Measurements from ENCODE around the gene EMID1. TPM values are rescaled to one million over a fixed set of nuclear protein-coding genes. Genes with fewer than 3 reads are reported as not detected.

The EMID1 gene
- polyA plus RNA-seq, 3 donors: 1.3 to 5.9 (median 4.4) TPM

DNA sequence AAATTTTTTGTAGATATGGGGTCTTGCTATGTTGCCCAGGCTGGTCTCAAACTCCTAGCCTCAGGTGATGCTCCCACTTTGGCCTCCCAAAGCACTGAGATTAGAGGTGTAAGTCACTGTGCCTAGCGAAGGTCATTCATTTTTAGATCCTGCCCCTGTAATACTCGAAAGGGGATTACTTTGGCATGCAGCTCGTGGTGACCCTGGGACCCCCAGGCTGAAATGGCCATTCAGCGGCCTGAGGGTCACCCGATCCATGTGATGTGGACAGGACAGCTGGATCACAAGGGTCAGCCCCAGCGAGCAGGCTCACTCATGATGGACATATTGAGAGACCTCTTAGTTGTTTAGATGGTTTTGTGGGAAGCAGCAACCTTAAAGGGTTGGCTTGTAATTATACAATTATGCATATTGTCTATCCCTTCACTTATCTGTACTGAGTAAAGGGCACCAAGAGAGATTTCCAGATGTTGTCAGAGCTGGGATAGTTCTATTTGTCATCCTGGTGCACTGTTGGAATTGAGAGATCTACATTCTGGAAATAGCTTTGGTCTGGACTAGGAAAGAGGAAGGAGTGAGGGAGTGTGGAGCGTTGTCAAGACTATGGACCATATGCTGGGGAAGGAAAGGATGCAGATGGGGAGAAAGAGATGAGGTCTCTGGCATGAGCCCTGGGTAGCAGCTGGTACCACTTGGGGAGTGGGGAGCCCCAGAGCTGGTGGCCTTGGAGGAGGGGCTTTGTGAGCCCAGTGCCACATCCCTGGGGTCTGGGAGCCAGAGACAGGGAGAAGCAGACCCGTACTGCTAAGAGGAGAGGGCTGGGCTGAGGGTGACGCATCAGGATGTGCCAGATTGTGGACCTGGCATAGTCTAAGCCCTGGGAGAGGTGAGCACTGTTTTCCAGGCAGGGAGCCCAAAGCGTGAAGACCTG is 46.5 kb downstream of the EMID1 start:
- WGBS, 3 donors: 91 to 92% (median 92%) methylated on average over 10 of the region's 10 CpGs
- H3K27ac ChIP-seq (ENCODE audit: low read depth, low read length): no peak overlapping the region

GRCh38 chr22:29253561-29254285 is 48.0 kb downstream of the EMID1 start:
- H3K27ac ChIP-seq (ENCODE audit: low read depth, low read length): no peak overlapping the region
- WGBS, 3 donors: 78 to 82% (median 80%) methylated on average over 13 to 14 of the region's 14 CpGs

DNA sequence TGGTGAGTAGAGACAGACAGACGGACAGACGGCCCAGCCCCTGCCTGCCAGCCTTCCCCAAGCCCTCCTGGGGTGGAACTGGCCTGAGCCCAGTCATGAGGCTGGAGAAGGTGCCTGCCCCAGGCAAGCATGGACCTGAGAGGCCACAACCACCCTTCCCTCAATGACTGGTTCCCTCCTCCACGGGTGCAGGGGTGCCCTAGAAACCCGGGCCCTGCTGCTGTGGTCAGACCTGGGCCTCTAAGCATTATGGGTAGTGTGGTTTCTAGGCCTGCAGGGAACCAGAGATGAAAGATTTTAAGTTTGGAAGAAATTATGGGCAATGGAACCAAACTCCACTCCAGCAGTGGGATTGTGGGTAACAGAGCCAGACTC is 48.6 kb downstream of the EMID1 start:
- H3K27ac ChIP-seq (ENCODE audit: low read depth, low read length): no peak overlapping the region
- 63 to 66% (median 64%) methylated on average over 4 of the region's 4 CpGs for WGBS, 3 donors

GRCh38 chr22:29255064-29255621 is 49.4 kb downstream of the EMID1 start:
- WGBS, 3 donors: 93 to 98% (median 96%) methylated on average over 11 of the region's 11 CpGs
- no peak overlapping the region for H3K27ac ChIP-seq (ENCODE audit: low read depth, low read length)

DNA sequence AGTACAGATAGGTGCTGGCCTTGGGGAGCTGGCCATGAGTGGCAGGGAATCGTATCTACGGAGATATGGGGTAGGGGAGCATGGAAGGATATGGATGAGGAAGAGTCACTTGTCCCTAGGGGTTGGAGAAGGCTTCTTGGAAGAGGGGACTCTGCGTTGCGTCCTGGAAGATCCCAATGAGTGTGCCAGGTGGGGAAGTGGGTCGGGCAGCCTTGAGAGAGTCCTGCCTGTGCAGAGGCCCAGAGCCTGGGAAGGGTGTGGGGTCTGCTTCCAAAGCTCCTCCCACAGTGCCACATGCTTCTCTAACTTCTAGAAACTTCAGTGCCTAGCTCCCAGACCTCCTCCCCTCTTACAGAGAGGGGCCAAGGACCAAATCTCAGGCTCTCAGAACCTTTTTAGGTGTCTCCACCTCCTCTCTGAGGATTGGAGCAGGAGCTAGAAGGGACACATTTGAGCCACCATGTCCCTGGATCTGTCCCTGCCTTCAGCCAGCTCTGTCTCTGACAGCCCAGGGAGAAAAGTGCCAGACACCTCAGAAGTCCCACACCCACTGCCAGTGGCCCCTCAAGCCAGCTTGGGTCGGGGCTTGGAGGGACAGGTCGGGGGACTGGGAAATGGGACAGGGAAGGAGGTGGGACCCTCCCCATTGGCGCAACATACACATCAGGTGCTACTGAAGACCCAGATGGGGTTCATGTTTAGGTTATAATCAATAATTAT is 51.1 kb downstream of the EMID1 start:
- WGBS, 3 donors: 83 to 90% (median 86%) methylated on average over 8 of the region's 8 CpGs
- H3K27ac ChIP-seq (ENCODE audit: low read depth, low read length): no peak overlapping the region

DNA sequence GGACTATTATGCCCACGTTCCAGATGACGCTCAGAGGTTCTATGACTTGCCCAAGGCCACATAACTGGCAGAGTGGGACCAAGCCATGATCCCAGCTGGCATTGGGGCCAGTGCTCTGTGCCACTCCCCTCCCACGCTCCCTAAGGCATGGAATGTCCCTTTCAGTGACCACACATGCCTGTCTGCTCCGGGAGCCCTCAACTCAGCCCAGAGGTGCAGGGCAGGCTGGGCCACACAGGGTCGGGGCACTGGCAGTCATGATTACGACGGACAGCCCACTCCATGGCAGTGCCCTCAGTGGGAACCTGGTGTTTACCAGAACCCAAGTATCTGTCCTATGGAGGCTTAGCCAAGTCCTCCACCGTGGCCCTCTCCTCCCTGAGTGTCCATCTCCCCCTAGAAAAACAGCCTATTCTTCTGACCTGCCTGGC is 52.1 kb downstream of the EMID1 start:
- 73 to 82% (median 73%) methylated on average over 8 of the region's 8 CpGs for WGBS, 3 donors
- H3K27ac ChIP-seq (ENCODE audit: low read depth, low read length): no peak overlapping the region

DNA sequence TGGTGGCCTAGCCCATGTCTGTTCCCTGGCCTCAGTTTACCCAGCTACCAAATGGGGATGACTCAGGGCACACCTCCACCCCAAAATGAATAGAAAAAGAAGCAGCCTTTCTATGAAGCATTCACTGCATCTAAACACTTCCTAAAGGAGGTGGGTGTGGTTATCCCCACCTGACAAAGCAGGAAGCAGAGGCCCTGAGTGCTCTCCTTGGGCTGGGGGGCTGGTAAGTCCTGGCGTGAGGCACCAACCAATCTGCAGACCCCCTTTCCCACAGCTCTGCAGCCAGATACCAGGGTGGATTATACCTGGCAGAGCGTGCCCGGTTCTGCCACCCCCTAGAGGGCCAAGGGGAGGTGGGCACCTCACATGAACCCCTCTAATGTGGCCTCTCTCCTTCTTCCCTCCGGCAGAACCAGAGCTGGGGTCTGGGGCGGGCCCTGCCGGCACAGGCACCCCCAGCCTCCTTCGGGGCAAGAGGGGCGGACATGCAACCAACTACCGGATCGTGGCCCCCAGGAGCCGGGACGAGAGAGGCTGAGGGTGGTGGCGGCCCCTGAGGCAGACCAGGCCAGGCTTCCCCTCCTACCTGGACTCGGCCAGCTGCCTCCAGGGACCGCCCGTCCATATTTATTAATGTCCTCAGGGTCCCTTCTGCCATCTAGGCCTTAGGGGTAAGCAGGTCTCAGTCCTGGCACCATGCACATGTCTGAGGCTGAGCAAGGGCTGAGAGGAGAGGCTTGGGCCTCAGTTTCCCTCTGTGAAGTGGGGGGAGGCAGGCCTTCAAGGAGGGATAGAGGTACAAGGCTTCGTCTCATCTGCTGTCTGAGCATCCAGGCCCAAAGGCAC is 52.9 kb downstream of the EMID1 start:
- no peak overlapping the region for H3K27ac ChIP-seq (ENCODE audit: low read depth, low read length)
- 91 to 94% (median 93%) methylated on average over 15 to 17 of the region's 17 CpGs for WGBS, 3 donors

GRCh38 chr22:29259253-29259899 is 53.7 kb downstream of the EMID1 start:
- no peak overlapping the region for H3K27ac ChIP-seq (ENCODE audit: low read depth, low read length)
- 77 to 85% (median 82%) methylated on average over 11 of the region's 11 CpGs for WGBS, 3 donors

GRCh38 chr22:29260031-29260560 is 54.4 kb downstream of the EMID1 start:
- WGBS, 3 donors: 90 to 93% (median 91%) methylated on average over 11 to 13 of the region's 13 CpGs

DNA sequence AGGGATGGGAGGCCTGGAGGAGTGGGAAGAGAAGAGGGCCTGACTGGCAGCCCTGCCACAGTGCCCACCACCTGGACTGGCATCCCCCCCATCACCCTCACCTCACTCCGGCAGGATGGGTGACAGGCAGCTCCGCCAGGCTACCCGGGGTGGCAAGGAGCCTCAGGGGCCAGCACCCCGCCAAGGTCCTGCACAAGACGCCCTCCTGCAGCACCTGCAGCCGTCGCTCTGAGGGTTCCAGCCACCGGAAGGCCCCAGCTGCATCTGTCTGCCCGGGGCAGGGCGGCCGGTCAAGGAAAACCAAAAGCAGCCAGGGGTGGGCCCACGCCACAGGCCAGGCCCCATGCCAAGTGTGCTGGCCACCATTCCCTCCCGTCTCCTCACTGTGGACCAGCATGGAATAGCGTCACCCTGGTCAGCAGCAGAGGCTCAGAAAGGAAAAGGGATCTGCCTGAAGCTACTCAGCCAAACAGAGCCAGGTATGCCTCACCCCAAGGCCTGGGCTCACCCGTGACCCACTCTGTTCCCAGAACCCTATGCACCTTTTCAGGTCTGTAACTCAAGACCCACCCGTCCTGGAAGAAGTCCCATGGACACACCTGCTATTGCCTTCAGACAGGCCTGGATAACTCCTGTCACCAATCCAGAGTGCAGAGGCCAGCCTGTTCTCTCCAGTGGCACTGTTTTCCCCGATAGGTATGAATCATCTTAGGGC is 55.1 kb downstream of the EMID1 start:
- 88 to 90% (median 89%) methylated on average over 17 of the region's 17 CpGs for WGBS, 3 donors
- H3K27ac ChIP-seq (ENCODE audit: low read depth, low read length): no peak overlapping the region

More at GRCh38 chr22:29260031-29260560, 54.4 kb downstream of the EMID1 start:
- no peak overlapping the region for H3K27ac ChIP-seq (ENCODE audit: low read depth, low read length)

- 51 to 89% (median 77%) methylated on average over 13 to 14 of the region's 14 CpGs for WGBS, 3 donors
- H3K27ac ChIP-seq (ENCODE audit: low read depth, low read length): no peak overlapping the region
Observed at GRCh38 chr22:29263791-29264276, 58.1 kb downstream of the EMID1 start.

GRCh38 chr22:29265305-29265704 is 59.6 kb downstream of the EMID1 start:
- no peak overlapping the region for H3K27ac ChIP-seq (ENCODE audit: low read depth, low read length)
- 90 to 93% (median 92%) methylated on average over 7 of the region's 7 CpGs for WGBS, 3 donors

GRCh38 chr22:29265929-29266328 is 60.2 kb downstream of the EMID1 start:
- H3K27ac ChIP-seq (ENCODE audit: low read depth, low read length): no peak overlapping the region
- WGBS, 3 donors: 58 to 67% (median 66%) methylated on average over 4 of the region's 4 CpGs

DNA sequence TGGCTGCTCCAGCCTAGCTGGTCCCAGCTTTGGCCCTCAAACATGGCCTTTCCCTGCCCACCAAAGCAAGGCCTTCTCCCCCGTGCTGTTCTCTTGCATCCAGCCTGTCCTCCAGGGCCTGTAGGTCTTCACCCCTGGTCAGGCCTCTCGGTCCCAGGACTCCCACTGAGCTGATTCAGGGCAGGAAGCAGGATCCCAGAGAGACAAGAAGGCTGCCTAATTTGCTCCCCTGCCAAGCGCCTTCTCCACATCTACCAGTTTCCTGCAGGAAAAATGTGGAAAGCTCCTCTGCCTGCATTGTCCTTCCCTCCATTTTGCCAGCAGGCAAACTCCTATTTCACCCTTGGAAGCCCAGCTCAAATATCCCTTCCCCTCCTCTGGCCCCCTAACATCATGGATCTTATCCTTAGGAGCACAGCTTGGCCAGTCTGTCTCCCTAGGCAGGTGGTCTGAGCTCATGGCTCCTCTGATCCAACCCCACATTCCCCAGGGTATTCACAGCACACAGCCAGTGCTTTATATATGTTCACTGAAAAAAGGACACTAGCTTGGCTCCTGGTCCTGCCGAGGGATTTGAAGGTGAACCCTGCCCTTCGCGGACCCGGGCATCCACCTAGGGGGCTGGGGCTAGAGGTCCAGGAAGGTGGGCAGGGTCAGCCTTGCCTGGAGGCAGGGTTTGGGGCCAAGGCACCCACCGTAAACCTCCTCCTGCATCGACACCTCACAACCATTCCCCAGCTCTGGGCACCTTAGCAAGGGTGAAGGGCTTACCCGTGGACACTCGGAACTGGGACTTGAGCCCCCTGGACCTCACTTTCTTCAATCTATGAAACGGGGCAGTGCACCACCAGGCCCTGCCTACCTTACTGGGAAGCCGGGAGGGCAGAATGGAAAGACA is 61.1 kb downstream of the EMID1 start:
- H3K27ac ChIP-seq (ENCODE audit: low read depth, low read length): peak overlapping the region; percentile 5
- WGBS, 3 donors: 15 to 19% (median 17%) methylated on average over 13 of the region's 13 CpGs

- peak overlapping the region; percentile 76 for H3K27ac ChIP-seq (ENCODE audit: low read depth, low read length)
- 0 to 1% (median 1%) methylated on average over 32 of the region's 32 CpGs for WGBS, 3 donors
Observed at GRCh38 chr22:29267462-29267857, 61.8 kb downstream of the EMID1 start.

Data from adipose tissue (tissue), 3 donors.